ENCODE results near the gene GRID2. TPM values are rescaled to one million over a fixed set of nuclear protein-coding genes. Genes with fewer than 3 reads are reported as not detected.

Gene GRID2
- total and polyA plus RNA-seq, 12 donors = 0.55 to 4.0 (median 2.0) TPM

DNA sequence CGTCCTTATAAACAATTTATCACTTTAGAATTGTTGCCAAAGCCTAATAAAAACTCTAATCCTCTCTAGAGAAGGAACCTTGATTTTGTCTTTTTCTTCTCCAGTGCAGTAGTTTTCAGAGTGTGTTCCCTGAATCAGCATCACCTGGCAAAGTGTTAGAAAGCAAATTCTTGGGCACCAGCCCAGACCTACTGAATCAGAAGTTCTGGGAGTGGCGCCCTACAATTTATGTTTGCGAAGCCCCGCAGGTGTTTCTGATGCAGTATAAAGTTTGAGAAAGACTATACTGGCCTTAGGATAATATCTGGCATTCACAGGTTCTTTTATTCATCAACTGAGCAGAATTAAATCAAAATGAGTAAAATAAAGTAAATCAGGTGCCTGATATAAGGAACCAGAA, 879.0 kb downstream of the GRID2 start:
- no peaks in the 10 kb centered on the region for H3K4me1 ChIP-seq (replicated peaks in 1 of 2)
- no peak overlapping the region for H3K27ac ChIP-seq
- no peaks in the 10 kb centered on the region for H3K27me3 ChIP-seq
- no peaks in the 10 kb centered on the region for H3K36me3 ChIP-seq (replicated peaks in 1 of 2)
- no peak overlapping the region for H3K4me3 ChIP-seq
- DNase-seq = peak in 2 of 7 donors; percentile 9 to 16
- intact Hi-C loops (cut with DNase I) = no loop called here
- TF ChIP-seq, protein P1, sequence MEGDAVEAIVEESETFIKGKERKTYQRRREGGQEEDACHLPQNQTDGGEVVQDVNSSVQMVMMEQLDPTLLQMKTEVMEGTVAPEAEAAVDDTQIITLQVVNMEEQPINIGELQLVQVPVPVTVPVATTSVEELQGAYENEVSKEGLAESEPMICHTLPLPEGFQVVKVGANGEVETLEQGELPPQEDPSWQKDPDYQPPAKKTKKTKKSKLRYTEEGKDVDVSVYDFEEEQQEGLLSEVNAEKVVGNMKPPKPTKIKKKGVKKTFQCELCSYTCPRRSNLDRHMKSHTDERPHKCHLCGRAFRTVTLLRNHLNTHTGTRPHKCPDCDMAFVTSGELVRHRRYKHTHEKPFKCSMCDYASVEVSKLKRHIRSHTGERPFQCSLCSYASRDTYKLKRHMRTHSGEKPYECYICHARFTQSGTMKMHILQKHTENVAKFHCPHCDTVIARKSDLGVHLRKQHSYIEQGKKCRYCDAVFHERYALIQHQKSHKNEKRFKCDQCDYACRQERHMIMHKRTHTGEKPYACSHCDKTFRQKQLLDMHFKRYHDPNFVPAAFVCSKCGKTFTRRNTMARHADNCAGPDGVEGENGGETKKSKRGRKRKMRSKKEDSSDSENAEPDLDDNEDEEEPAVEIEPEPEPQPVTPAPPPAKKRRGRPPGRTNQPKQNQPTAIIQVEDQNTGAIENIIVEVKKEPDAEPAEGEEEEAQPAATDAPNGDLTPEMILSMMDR (IDR thresholded peaks at IDR 0.05) = no peak
- no peak for TF ChIP-seq POLR2A (IDR thresholded peaks at IDR 0.05)
- 53 to 66% (median 63%) methylated on average over 4 of the region's 4 CpGs for WGBS, 4 donors
- no peaks in the 10 kb centered on the region for H3K9me3 ChIP-seq (replicated peaks in 1 of 3)

DNA sequence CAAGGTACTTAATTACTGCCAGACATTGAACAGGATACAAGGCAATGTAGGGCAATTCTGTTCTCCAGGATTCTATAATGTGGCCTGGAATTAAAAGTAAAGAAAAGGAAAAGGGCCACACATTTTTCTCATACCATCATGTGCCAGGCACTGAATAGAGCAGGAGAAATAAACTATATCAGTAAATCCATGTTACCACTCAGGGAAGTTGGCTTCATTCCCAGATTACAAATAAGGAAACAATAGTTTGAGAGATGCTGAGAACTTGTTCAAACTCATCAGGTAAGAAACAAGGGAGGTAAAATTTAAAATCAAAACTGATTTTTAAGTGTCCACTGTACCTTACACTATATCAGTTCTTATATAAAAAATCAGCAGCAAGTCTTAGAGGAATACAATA, 879.8 kb downstream of the GRID2 start:
- Histone ChIP-seq H3K9me3 (replicated peaks in 1 of 3) (no peaks in the 10 kb centered on the region), H3K27me3 (no peaks in the 10 kb centered on the region), H3K4me3 (no peak overlapping the region), H3K4me1 (replicated peaks in 1 of 2) (no peaks in the 10 kb centered on the region), H3K27ac (no peak overlapping the region), H3K36me3 (replicated peaks in 1 of 2) (no peaks in the 10 kb centered on the region)
- intact Hi-C loops (cut with DNase I) = no loop called here
- no peak for DNase-seq
- no peak for TF ChIP-seq POLR2A (IDR thresholded peaks at IDR 0.05)
- TF ChIP-seq, protein P1 (IDR thresholded peaks at IDR 0.05) = no peak

DNA sequence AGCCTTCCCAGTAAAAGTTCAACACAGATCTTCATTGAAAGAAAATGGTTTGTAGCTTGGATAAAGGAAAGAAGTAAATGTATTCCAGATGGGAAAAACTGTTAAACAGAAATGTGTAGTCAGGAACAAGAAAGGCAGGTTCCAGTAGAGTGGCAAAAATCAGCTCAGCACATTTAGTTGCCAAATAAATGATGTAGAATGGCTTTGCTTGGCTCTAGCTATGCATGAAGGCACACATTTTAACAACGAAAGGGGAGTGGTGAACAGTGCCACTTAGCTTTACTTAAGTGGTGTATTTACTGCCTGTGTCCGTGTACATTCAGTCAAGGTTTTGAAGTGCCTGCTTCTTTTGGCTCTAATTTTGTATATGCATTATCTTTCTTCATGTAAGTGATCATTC, 880.3 kb downstream of the GRID2 start:
- no peak for TF ChIP-seq POLR2A (IDR thresholded peaks at IDR 0.05)
- TF ChIP-seq, protein P1 (IDR thresholded peaks at IDR 0.05) = no peak
- H3K27ac ChIP-seq = no peak overlapping the region
- H3K36me3 ChIP-seq (replicated peaks in 1 of 2) = no peaks in the 10 kb centered on the region
- no peak for DNase-seq
- no peaks in the 10 kb centered on the region for H3K9me3 ChIP-seq (replicated peaks in 1 of 3)
- H3K27me3 ChIP-seq = no peaks in the 10 kb centered on the region
- no peak overlapping the region for H3K4me3 ChIP-seq
- intact Hi-C loops (cut with DNase I) = no loop called here
- WGBS, 4 donors = 60 to 74% (median 70%) methylated on average over 2 of the region's 2 CpGs
- H3K4me1 ChIP-seq (replicated peaks in 1 of 2) = no peaks in the 10 kb centered on the region

DNA sequence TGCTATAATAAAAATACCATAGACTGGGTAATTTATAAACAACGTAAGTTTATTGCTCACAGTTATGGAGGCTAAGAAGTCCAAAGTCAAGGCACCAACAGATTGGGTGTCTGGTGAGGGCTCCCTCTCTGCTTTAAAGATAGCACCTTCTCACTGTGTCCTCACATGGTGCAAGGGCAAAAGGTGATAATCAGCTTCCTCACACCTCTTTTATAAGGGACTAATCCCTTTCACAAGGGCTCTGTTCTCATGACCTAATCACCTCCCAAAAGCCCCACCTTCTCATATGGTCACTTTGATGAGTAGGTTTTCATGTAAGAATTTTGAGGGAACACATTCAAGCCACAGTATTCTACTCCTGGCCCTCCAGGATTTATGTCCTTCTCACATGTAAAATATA, 883.1 kb downstream of the GRID2 start:
- Histone ChIP-seq H3K27ac (no peak overlapping the region), H3K27me3 (no peaks in the 10 kb centered on the region), H3K4me1 (replicated peaks in 1 of 2) (no peaks in the 10 kb centered on the region), H3K4me3 (no peak overlapping the region), H3K36me3 (replicated peaks in 1 of 2) (no peaks in the 10 kb centered on the region), H3K9me3 (replicated peaks in 1 of 3) (no peaks in the 10 kb centered on the region)
- TF ChIP-seq POLR2A (IDR thresholded peaks at IDR 0.05) = no peak
- TF ChIP-seq, protein P1 (IDR thresholded peaks at IDR 0.05) = no peak
- intact Hi-C loops (cut with DNase I) = no loop called here
- no peak for DNase-seq
- 86 to 93% (median 89%) methylated on average over 1 of the region's 1 CpG for WGBS, 4 donors
